OCI-LY3 (cell line): ENCODE results near the gene NLRP11.

ENCODE experiments used
- CTCF ChIP-seq: fragments of 200-600, 300-600 bp; sonication (generic); IDR thresholded peaks from 2 replicates; pipeline ENCODE4 v1.5.1; 2014; ENCODE audit warnings: antibody characterized with exemption, low read length, low read depth
- EZH2phosphoT487 ChIP-seq: fragments of 200-600 bp; shearing (Covaris generic); IDR thresholded peaks from 2 replicates; pipeline ENCODE4 v1.6.1; 2018; ENCODE audit warnings: antibody characterized with exemption, mixed run types, low read depth

GRCh38 chr19:55777528-55777927 lies 54.3 kb downstream of the NLRP11 start:
- TF ChIP-seq CTCF = peak; percentile 63
- TF ChIP-seq EZH2phosphoT487 = no peak
